IMR-90 (cell line): ENCODE measurements around the gene CYP1A2. TPM values are rescaled to one million over a fixed set of nuclear protein-coding genes. Genes with fewer than 3 reads are reported as not detected.

Experiments used
- ATAC-seq: fragments of 200-7000 bp; cut with Tn5 transposase; 2 replicates; pipeline ENCODE4 v1.9.1; 2020; ENCODE audit warnings: low read depth, mild to moderate bottlenecking, moderate library complexity
- BruUV-seq: library from RNA; stranded (reverse); fragments of 400-500 nt; replicated peaks from 2 replicates; lab custom pipeline; 2021; lab: Mats Ljungman, UMichigan
- CTCF ChIA-PET: fragments of 300-600 bp; formaldehyde crosslinking; extraction: SDS; loops from one replicate; lab custom pipeline; 2021; ENCODE audit warnings: antibody characterized with exemption; lab: Yijun Ruan, JAX
- POLR2A ChIA-PET: fragments of 300-600 bp; sonication (Branson Sonifier 250); formaldehyde crosslinking; loops from one replicate; lab custom pipeline; 2022; ENCODE audit warnings: antibody characterized with exemption; ENCODE audit not compliant: unreplicated experiment; lab: Charles Lee
- DNase-seq: peaks from one replicate; pipeline ENCODE4 v3.0.0; 2013
- H2AFZ ChIP-seq: replicated peaks from 2 replicates; pipeline ENCODE3; 2013; ENCODE audit warnings: low read length, mild to moderate bottlenecking; ENCODE audit not compliant: poor library complexity
- H2AK5ac ChIP-seq: 2 replicates; pipeline ENCODE4 v1.6.1; 2013; ENCODE audit warnings: low read depth, low read length, inconsistent platforms
- H2AK9ac ChIP-seq: replicated peaks from 2 replicates; pipeline ENCODE3; 2013; ENCODE audit warnings: mild to moderate bottlenecking, low read depth, low read length, moderate library complexity; ENCODE audit not compliant: poor library complexity
- H2BK120ac ChIP-seq: 2 replicates; pipeline ENCODE4 v1.6.1; 2013; ENCODE audit warnings: low read depth, low read length, inconsistent platforms
- H2BK15ac ChIP-seq: 3 replicates; pipeline ENCODE4 v1.6.1; 2013; ENCODE audit warnings: low read depth, low read length, inconsistent platforms
- H2BK20ac ChIP-seq: 2 replicates; pipeline ENCODE4 v1.6.1; 2013; ENCODE audit warnings: low read depth, mild to moderate bottlenecking, inconsistent platforms, low read length, moderate library complexity
- H2BK5ac ChIP-seq: 2 replicates; pipeline ENCODE4 v1.6.1; 2013; ENCODE audit warnings: mild to moderate bottlenecking, low read depth, low read length, inconsistent platforms; ENCODE audit not compliant: poor library complexity, severe bottlenecking
- H3K14ac ChIP-seq: replicated peaks from 2 replicates; pipeline ENCODE4 v1.6.1; 2013; ENCODE audit warnings: low read depth, low read length, inconsistent platforms
- H3K18ac ChIP-seq: 2 replicates; pipeline ENCODE4 v1.6.1; 2013; ENCODE audit warnings: low read depth, low read length, control low read depth
- H3K23ac ChIP-seq: 2 replicates; pipeline ENCODE4 v1.6.1; 2013; ENCODE audit warnings: low read depth, low read length, inconsistent platforms
- H3K27ac ChIP-seq: 2 replicates; pipeline ENCODE4 v1.5.1; 2013; ENCODE audit warnings: mild to moderate bottlenecking, control low read depth, low read length; ENCODE audit not compliant: insufficient read depth
- H3K27me3 ChIP-seq: 2 replicates; pipeline ENCODE4 v1.6.1; 2013; ENCODE audit warnings: low read length; ENCODE audit not compliant: control insufficient read depth, insufficient read depth
- H3K36me3 ChIP-seq: 2 replicates; pipeline ENCODE4 v1.6.1; 2013; ENCODE audit warnings: low read length, mixed read lengths; ENCODE audit not compliant: control insufficient read depth, insufficient read depth
- H3K4ac ChIP-seq: 2 replicates; pipeline ENCODE4 v1.6.1; 2013; ENCODE audit warnings: low read depth, low read length, inconsistent platforms
- H3K4me1 ChIP-seq: 2 replicates; pipeline ENCODE4 v1.6.1; 2013; ENCODE audit warnings: low read length, mixed read lengths; ENCODE audit not compliant: control insufficient read depth, insufficient read depth
- H3K4me2 ChIP-seq: 2 replicates; pipeline ENCODE4 v1.6.1; 2013; ENCODE audit warnings: low read depth, mild to moderate bottlenecking, control low read depth, low read length, moderate library complexity
- H3K4me3 ChIP-seq: 2 replicates; pipeline ENCODE4 v1.5.1; 2013; ENCODE audit warnings: low read depth, mild to moderate bottlenecking, control low read depth, low read length, moderate library complexity; ENCODE audit not compliant: insufficient read depth
- H3K56ac ChIP-seq: 2 replicates; pipeline ENCODE4 v1.6.1; 2013; ENCODE audit warnings: low read length, inconsistent platforms; ENCODE audit not compliant: insufficient read depth; ENCODE audit errors: extremely low read depth
- H3K79me1 ChIP-seq, 2 experiments: 2 replicates each; pipeline ENCODE4 v1.6.1; 2013; ENCODE audit warnings: low read length in 2 of 2, inconsistent platforms in 1 of 2, low read depth in 1 of 2
- H3K9ac ChIP-seq: 2 replicates; pipeline ENCODE4 v1.6.1; 2013; ENCODE audit warnings: low read depth, low read length, control low read depth
- H3K9me1 ChIP-seq: 2 replicates; pipeline ENCODE4 v1.6.1; 2013; ENCODE audit warnings: low read length, inconsistent platforms; ENCODE audit not compliant: insufficient read depth
- H3K9me3 ChIP-seq: 2 replicates; pipeline ENCODE4 v1.6.1; 2013; ENCODE audit warnings: low read length; ENCODE audit not compliant: control insufficient read depth, insufficient read depth
- H4K20me1 ChIP-seq: 2 replicates; pipeline ENCODE4 v1.6.1; 2013; ENCODE audit warnings: low read length, inconsistent platforms; ENCODE audit not compliant: insufficient read depth
- H4K5ac ChIP-seq: 2 replicates; pipeline ENCODE4 v1.6.1; 2013; ENCODE audit warnings: mild to moderate bottlenecking, low read depth, low read length, control low read depth
- H4K8ac ChIP-seq, 2 experiments: 2 replicates each; pipeline ENCODE4 v1.6.1; 2013; ENCODE audit warnings: low read depth in 2 of 2, low read length in 2 of 2, control low read depth in 1 of 2, inconsistent platforms in 1 of 2
- H4K91ac ChIP-seq: 2 replicates; pipeline ENCODE4 v1.6.1; 2013; ENCODE audit warnings: low read depth, low read length, inconsistent platforms; ENCODE audit not compliant: insufficient read depth
- MAFK ChIP-seq: IDR thresholded peaks from 2 replicates; pipeline ENCODE4 v1.6.1; 2012; ENCODE audit warnings: low read depth, low read length, improper control_type of control experiment
- NFE2L2 ChIP-seq: fragments of 150-350 bp; IDR thresholded peaks from 2 replicates; pipeline ENCODE4 v1.6.1; 2016; ENCODE audit warnings: low read depth, mild to moderate bottlenecking, low read length
- RCOR1 ChIP-seq: IDR thresholded peaks from 2 replicates; pipeline ENCODE4 v1.6.1; 2012; ENCODE audit warnings: mild to moderate bottlenecking, low read length, improper control_type of control experiment; ENCODE audit not compliant: insufficient replicate concordance
- WGBS, 2 experiments: methylation state at CpG; one replicate each; pipeline versions ENCODE4 v1.1.5 to v1.1.7; 2013; ENCODE audit warnings: missing lambda C conversion rate in 2 of 2; ENCODE audit not compliant: insufficient read length in 1 of 2; ENCODE audit errors: extremely low coverage in 2 of 2; 5-methylcytosine and 5-hydroxymethylcytosine counted together
- dilution Hi-C: fragments of 300-500 bp; cut with HindIII; formaldehyde crosslinking; loops from one replicate; pipeline ENCODE4 v1.14.3; 2018; ENCODE audit warnings: low sequenced_read_pairs; ENCODE audit not compliant: unreplicated experiment
- in situ Hi-C: fragments of 300-500 bp; cut with MboI; formaldehyde crosslinking; loops from 3 replicates; pipeline ENCODE4 v1.14.3; 2019; ENCODE audit warnings: low sequenced_read_pairs, inconsistent platforms, mixed read lengths
- intact Hi-C: fragments of 100-400 bp; cut with micrococcal nuclease; formaldehyde crosslinking; loops from 2 replicates; pipeline ENCODE4 v1.10.0; 2022
- polyA plus RNA-seq, 3 experiments: library from polyadenylated mRNA; depleted of rRNA; stranded (reverse); fragments of >200 nt; gene quantifications; 2 replicates each; pipeline ENCODE4 v1.2.3, GENCODE V29; 2012; ENCODE audit warnings: low replicate concordance in 1 of 3
- total RNA-seq: library from RNA; depleted of rRNA; stranded (reverse); fragments of >200 nt; gene quantifications from 2 replicates; pipeline ENCODE4 v1.2.3, GENCODE V29; 2012
- TF ChIP-seq, protein P1 (sequence below): conservative IDR thresholded peaks from 2 replicates; pipeline ENCODE4 v1.5.1; 2012; ENCODE audit warnings: mild to moderate bottlenecking, low read depth, low read length, improper control_type of control experiment

The CYP1A2 gene
- total and polyA plus RNA-seq, 2 of the 4 experiments (the other 2 are of a cell fraction), result not detected

DNA sequence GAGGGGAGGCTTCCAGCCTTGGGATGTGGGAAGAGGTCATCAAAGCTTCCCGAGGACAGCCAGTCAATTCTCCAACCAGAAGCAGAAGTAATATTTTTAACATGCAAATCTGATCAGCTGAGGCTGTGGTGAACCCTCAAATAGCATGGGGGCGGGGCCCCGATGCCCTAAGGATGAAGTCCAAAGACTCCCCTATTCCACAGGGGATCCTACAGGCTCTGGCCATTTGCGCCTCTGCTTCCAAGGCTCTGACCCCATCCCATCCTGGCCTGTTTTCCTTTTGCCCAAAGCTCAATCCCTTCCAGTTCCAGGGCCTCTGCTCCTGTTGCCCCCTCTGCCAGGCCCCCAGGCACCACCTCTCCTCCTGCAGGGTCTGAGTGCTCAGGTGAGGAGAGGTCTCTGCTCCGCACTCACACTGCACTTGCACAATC, 26.5 kb downstream of the CYP1A2 start:
- intact Hi-C loops (no loop called here), dilution Hi-C loops (no loop called here), in situ Hi-C loops (loop anchor here (10.0 kb wide), 1 partner anchor 400 kb away; no protein-coding TSS in a partner anchor)
- Histone ChIP-seq H4K8ac (no peak overlapping the region), H3K18ac (no peak overlapping the region), H3K9ac (no peak overlapping the region), H2BK15ac (no peak overlapping the region), H3K9me1 (no peaks in the 10 kb centered on the region), H2BK5ac (no peak overlapping the region), H2BK120ac (no peak overlapping the region), H3K79me1 (no peaks in the 10 kb centered on the region), H3K56ac (no peak overlapping the region), H3K14ac (no peak overlapping the region), H2AK9ac (no peak overlapping the region), H3K4me3 (no peak overlapping the region), H3K27ac (no peak overlapping the region), H2AFZ (no peak overlapping the region), H3K4me2 (no peak overlapping the region), H3K36me3 (no peaks in the 10 kb centered on the region), H3K9me3 (no peaks in the 10 kb centered on the region), H3K4me1 (no peaks in the 10 kb centered on the region), H3K27me3 (peaks cover 3% of the 10 kb centered on the region; the same call in 1 of the 2 replicates), H3K23ac (no peak overlapping the region), H4K5ac (no peak overlapping the region), H2AK5ac (no peak overlapping the region), H3K4ac (no peak overlapping the region), H4K20me1 (no peaks in the 10 kb centered on the region), H2BK20ac (no peak overlapping the region), H4K91ac (no peak overlapping the region)
- ChIA-PET CTCF (interaction anchor here (0.7 kb wide), 1 partner anchor 357 kb away, joined by 3 read pairs; no protein-coding TSS in a partner anchor), POLR2A (no interaction called here)
- no CpG with 5 or more reads among the region's 5 CpGs for WGBS, 2 experiments
- DNase-seq, result no peak
- BruUV-seq, result no TSS peak
- ATAC-seq, result no peak
- TF ChIP-seq RCOR1 (no peak), MAFK (no peak), NFE2L2 (no peak)
- TF ChIP-seq, protein P1, sequence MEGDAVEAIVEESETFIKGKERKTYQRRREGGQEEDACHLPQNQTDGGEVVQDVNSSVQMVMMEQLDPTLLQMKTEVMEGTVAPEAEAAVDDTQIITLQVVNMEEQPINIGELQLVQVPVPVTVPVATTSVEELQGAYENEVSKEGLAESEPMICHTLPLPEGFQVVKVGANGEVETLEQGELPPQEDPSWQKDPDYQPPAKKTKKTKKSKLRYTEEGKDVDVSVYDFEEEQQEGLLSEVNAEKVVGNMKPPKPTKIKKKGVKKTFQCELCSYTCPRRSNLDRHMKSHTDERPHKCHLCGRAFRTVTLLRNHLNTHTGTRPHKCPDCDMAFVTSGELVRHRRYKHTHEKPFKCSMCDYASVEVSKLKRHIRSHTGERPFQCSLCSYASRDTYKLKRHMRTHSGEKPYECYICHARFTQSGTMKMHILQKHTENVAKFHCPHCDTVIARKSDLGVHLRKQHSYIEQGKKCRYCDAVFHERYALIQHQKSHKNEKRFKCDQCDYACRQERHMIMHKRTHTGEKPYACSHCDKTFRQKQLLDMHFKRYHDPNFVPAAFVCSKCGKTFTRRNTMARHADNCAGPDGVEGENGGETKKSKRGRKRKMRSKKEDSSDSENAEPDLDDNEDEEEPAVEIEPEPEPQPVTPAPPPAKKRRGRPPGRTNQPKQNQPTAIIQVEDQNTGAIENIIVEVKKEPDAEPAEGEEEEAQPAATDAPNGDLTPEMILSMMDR, result no peak
